Measurements from ENCODE around the gene ACSF3. TPM values are rescaled to one million over a fixed set of nuclear protein-coding genes. Genes with fewer than 3 reads are reported as not detected.

The ACSF3 gene
- total RNA-seq, 1 donor from 2014 or later = 78.0 TPM

GRCh38 chr16:89145406-89146161 lies 51.9 kb downstream of the ACSF3 start:
- ATAC-seq (ENCODE audit: low read depth) (no peak), DNase-seq (no peak)
- Mint-ChIP-seq H3K9me3 (peaks cover 11% of the 10 kb centered on the region), H3K4me3 (no peak overlapping the region), H3K4me1 (no peaks in the 10 kb centered on the region), H3K36me3 (ENCODE audit: low read depth) (peaks cover 65% of the 10 kb centered on the region), H3K27ac (no peak overlapping the region), H3K27me3 (no peaks in the 10 kb centered on the region)
- TF ChIP-seq, protein P1, sequence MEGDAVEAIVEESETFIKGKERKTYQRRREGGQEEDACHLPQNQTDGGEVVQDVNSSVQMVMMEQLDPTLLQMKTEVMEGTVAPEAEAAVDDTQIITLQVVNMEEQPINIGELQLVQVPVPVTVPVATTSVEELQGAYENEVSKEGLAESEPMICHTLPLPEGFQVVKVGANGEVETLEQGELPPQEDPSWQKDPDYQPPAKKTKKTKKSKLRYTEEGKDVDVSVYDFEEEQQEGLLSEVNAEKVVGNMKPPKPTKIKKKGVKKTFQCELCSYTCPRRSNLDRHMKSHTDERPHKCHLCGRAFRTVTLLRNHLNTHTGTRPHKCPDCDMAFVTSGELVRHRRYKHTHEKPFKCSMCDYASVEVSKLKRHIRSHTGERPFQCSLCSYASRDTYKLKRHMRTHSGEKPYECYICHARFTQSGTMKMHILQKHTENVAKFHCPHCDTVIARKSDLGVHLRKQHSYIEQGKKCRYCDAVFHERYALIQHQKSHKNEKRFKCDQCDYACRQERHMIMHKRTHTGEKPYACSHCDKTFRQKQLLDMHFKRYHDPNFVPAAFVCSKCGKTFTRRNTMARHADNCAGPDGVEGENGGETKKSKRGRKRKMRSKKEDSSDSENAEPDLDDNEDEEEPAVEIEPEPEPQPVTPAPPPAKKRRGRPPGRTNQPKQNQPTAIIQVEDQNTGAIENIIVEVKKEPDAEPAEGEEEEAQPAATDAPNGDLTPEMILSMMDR (IDR thresholded peaks at IDR 0.05) = no peak
- ChIA-PET POLR2A (interaction anchor here (0.7 kb wide), 1 partner anchor 29 kb away, joined by 3 read pairs; no protein-coding TSS in a partner anchor), CTCF (no interaction called here)
- intact Hi-C loops (cut with micrococcal nuclease) = no loop called here

DNA sequence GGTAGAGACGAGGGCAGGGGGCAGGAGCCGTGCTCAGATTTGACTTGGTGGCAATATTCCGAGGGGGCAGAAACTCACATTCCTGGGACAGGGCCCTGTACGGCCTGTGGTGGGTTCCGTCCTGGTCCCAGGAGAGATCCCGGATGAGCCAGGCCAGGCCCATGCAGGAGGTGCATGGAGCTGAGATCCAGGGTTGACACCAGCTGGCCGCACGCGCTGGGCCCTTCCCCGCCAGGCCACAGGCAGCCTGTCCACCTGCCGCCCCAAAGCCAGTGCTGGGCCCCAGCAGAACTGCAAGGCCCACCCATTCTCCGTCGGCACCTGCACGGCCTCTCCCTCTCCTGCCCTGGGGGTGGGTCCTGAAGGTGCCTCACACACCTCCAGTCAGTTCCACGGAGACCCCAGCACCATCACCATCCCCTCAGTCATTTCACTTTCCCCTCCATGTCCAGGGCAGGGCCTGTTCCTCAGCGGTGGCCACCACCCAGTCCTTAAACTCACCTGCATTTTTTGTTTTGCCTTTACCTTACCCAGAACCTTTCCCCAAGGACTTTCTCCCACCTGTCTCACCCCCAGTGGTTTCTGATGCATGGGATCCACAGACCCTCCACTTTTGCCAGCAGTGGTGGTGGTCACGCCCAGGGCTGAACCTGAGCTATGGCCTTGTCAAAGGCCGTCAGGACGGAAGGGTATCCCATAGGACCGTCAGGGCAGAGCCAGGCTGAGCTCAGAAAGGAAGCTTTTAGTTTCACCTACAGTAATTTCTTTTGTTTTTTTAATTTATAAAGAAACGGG lies 52.8 kb downstream of the ACSF3 start:
- H3K36me3 Mint-ChIP-seq (ENCODE audit: low read depth) = peaks cover 65% of the 10 kb centered on the region
- H3K4me1 Mint-ChIP-seq = no peaks in the 10 kb centered on the region
- ATAC-seq (ENCODE audit: low read depth) = no peak
- intact Hi-C loops (cut with micrococcal nuclease) = no loop called here
- ChIA-PET POLR2A (interaction anchor here (0.7 kb wide), 1 partner anchor 97 kb away, joined by 4 read pairs; no protein-coding TSS in a partner anchor), CTCF (no interaction called here)
- H3K27me3 Mint-ChIP-seq = no peaks in the 10 kb centered on the region
- no peak for DNase-seq
- TF ChIP-seq, protein P1 (IDR thresholded peaks at IDR 0.05) = no peak
- peaks cover 11% of the 10 kb centered on the region for H3K9me3 Mint-ChIP-seq
- no peak overlapping the region for H3K27ac Mint-ChIP-seq
- no peak overlapping the region for H3K4me3 Mint-ChIP-seq

DNA sequence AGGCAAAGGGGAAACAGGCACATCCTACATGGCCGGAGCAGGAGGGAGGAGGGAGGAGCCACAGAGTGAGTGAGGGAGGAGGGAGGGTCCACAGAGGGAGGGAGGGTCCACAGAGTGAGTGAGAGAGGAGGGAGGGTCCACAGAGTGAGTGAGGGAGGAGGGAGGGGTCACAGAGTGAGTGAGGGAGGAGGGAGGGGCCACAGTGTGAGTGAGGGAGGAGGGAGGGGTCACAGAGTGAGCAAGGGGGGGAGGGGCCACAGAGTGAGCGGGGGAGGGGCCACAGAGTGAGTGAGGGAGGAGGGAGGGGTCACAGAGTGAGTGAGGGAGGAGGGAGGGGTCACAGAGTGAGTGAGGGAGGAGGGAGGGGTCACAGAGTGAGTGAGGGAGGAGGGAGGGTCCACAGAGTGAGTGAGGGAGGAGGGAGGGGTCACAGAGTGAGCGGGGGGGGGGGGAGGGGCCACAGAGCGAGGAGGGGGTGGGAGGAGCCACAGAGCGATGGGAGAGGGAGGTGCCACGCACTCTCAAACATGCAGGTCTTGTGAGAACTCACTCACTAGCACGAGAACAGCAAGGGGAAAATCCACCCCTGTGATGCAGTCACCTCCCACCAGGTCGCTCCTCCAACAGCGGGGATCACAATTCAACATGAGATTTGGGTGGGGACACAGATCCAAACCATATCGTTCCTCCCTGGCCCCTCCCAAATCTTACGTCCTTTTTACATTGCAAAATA lies 53.6 kb downstream of the ACSF3 start:
- ATAC-seq (ENCODE audit: low read depth) (no peak), DNase-seq (no peak)
- H3K9me3 Mint-ChIP-seq = peaks cover 11% of the 10 kb centered on the region
- POLR2A ChIA-PET = interaction anchor here (0.7 kb wide), 1 partner anchor 96 kb away, joined by 4 read pairs; no protein-coding TSS in a partner anchor
- TF ChIP-seq, protein P1 (IDR thresholded peaks at IDR 0.05) = no peak
- no peak overlapping the region for H3K4me3 Mint-ChIP-seq
- CTCF ChIA-PET = no interaction called here
- intact Hi-C loops (cut with micrococcal nuclease) = no loop called here
- H3K27ac Mint-ChIP-seq = no peak overlapping the region
- H3K27me3 Mint-ChIP-seq = no peaks in the 10 kb centered on the region
- H3K4me1 Mint-ChIP-seq = no peaks in the 10 kb centered on the region
- H3K36me3 Mint-ChIP-seq (ENCODE audit: low read depth) = peaks cover 65% of the 10 kb centered on the region

DNA sequence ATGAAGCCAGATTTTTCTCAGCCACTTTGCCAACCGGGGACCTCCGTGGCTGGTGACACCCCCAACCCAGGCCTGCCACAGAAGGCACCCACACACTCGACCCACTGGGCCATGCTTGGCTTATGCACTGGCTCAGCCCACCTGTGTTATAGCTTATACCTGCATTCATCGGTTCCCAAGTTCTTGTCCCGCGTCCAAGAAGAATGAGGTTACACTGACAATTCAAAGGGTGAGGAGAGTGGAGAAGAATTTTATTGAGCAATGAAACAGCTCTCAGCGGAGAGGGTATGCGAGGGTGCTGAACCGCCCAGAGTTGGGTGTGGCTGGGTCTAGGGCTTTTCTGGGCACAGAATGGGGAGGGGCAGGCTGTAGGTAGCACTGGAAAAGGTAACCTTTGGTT lies 55.7 kb downstream of the ACSF3 start:
- Mint-ChIP-seq H3K9me3 (peaks cover 11% of the 10 kb centered on the region), H3K4me1 (peaks cover 4% of the 10 kb centered on the region), H3K36me3 (ENCODE audit: low read depth) (peaks cover 58% of the 10 kb centered on the region), H3K4me3 (no peak overlapping the region), H3K27me3 (no peaks in the 10 kb centered on the region), H3K27ac (no peak overlapping the region)
- ChIA-PET POLR2A (interaction anchor here (0.6 kb wide), 1 partner anchor 306 kb away, joined by 11 read pairs; no protein-coding TSS in a partner anchor), CTCF (no interaction called here)
- no peak for ATAC-seq (ENCODE audit: low read depth)
- DNase-seq = no peak
- TF ChIP-seq, protein P1 (IDR thresholded peaks at IDR 0.05) = no peak
- intact Hi-C loops (cut with micrococcal nuclease) = no loop called here

Data from activated B cell treated with CpG ODN at 0.5 μM for 24 hours (primary cell).